SIG-M5 treated with dmso at 0.1 percent for 504 hours (cell line): Measurements from ENCODE around the gene MAML3.

ENCODE experiments used
- DNase-seq: peaks from one replicate; lab custom pipeline; 2025; ENCODE audit not compliant: unreplicated experiment; lab: John Stamatoyannopoulos, UW

The MAML3 gene

DNA sequence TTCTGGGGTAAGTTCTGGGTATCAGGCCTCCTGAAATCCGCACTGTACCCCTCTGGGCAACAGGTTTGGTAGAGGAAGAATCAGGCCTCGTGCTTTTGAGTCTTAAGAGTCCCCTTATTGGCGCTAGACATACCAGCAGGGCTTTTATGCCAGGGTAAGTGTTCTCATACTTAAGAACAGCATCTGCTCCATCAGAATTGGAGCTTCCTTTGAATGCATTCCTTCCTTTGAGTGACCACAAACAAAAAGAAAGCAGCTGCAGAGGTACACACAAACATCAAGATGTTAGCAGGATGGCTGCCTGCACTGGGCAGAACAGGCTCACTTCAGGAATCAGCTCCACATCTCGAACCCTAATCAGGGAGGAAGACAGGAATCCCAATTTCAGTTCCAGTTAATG, 331.6 kb downstream of the MAML3 start:
- no peak for DNase-seq

DNA sequence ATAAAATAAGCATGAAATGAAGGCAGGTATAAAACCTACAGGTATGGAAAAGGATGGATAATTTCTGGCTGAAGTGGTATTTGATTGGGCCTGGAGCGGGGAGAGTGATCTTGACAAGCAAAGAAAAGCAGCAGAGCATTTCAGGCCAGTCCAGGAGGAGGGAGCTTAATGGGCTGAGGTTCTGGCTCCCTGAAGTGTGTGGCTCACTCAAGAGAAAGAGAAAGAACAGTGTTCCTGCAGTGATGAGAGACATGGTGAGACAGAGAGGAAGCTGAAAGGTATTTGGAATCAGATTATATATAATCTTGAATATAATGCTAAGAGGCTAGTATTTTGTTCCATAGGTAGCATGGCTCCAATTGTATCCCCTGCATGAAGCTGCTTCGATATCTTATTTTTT, 334.9 kb downstream of the MAML3 start:
- no peak for DNase-seq

DNA sequence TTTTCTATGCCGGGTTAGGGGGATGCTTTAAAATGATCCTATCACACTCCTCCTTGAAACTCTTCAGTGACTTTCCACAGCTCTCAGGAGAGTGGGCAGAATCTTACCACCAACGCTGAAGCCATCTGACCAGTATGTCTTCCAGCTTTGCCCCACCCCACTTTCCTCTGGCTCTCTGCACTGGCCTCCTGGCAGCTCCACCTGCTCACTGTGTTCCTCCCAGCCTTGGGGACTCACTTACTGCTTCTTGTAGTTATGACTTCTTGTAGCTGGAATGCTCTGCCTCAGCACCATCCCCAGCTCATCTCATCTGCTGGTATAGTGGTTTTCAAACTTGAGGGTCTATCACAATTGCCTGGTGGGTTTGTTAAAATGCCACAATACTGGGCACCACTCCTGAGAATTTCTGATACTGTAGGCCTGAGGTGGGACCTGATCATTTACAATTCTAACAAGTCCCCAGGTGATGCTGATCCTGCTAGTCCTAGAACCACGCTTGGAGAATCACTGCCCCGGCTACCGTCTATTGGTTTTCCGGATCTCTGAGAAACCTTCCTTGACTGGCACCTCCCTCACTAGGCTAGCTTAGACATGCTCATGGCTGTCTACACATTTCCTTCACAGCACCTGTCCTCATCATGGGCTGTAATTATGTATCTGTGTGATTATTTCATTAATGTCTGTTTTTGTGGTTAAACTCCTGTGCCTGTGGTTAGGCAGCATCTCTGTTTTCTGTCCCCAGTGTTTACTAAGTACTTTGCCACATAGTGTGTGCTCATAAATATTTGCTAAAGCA, 336.1 kb downstream of the MAML3 start:
- no peak for DNase-seq

DNA sequence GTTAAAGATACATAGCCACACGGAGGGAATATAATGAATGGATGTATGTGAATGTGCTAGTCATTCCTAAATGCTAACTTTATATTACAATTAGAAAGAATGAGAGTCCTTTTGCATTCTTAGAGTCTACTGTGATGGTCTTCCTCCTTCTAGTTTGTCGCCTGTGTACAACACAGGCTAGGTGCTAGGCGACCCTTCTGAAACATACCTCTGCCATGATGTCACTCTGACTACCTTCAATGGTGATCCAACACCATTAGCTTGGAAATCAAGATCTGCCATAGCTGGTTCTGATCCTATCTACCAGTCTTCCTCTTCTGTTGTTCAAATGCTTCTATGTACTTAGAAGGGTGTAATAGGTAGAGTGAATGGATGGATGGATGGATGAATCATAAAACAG, 337.1 kb downstream of the MAML3 start:
- no peak for DNase-seq

DNA sequence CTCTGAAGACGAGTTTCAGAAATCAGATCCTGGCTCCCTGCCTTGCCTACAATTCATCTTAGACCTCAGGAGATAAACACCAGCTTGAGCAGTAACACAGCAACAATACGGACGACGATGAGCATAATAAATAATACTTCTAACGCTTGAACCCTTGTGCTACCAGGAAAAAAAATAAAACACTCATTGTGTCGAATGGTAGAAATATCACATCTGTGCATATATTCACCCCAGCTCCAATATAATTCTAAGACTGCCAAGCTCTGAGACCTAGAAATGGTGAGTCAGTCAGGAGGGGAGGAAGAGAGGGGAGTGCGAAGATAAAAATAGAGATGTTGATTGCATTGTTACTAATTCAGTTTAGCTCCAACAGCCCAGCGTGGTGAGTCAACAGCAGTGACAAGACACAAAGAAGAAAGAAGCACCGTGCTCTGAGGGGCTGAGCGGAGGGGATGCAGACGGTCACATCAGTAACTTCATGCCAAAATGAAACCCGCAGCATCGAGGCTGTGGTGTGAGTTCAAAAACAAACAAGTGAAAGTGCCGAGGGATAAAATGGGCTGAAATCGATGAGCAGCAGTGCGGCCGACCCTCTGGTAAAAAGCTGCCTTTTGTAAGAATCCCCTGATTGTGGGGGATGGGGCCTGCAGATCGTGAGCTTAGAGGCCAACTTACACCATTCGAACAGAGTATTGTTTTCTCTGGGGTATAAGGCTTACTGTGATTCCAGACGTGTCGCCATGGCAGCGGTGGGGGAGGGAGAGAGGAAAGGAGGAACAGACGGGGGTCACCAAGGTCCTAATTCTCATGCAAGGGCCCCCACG, 338.0 kb downstream of the MAML3 start:
- DNase-seq: peak; percentile 91

DNA sequence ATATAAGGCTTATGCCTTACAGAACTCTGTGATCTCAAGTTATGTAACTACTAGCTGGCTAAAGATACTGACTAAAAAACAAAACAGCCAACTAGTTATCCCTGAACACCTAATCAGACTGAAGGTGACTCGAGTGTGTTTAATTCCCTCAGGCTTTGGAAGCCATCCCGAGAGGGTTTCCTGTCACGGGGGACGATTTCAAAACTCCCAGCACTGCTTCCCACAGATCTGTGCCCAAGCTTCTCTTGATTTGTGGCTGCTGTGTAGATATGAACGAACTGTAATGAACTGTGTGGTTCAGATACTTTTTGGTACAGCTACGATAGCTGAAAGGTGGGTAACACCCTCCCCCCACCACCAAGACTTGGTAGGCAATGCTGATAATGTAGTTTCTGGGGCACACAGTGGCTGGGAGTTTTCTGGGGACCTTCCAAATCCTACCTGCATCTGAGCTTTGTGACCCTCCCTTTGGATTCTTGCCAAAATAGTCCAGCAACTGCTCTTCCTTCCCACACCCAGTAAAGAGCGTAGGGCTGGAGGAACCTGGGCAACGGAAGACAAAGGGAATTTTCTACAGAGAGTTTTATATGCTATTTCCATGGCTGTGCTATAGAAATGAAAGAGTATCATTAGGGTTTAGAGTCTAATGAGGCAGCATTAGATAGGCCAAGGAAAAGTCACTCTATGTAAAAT, 339.5 kb downstream of the MAML3 start:
- DNase-seq: no peak

DNA sequence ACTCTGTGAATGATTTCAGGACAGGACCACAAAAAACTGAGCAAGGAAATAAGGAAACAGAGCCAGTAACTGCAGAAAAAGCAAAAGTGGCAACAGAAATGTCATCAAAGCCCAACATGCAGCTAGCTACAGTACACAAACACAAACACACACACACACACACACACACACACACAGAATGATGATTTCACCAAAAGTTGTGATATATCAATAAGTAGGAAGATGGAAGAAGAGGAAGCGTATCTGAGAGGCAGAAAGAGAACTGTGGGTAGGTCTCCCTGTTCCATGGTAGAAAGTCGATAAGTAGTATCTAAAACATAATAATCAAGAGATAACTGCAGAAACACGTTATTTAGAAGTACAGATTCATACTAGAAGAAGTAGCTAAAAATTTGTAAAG, 340.1 kb downstream of the MAML3 start:
- DNase-seq: no peak

DNA sequence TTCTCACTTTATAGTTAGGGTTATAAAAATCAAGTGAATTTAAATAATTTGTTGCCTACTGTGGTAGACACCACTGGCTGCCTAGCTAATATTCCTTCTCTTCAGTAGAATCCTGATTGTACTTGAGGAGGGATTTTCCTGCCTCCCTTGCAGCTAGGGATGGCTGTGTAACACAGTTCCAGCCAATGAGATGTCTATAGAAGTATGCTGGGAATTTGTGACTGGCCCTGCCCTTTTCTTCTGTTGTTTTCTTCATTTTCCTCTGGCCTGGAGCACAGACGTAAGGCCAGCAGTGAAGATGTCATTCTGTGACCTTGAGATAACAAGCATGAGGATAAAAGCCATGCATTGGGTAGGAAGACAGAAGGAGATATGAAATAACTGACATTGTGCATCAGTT, 343.3 kb downstream of the MAML3 start:
- DNase-seq: no peak

DNA sequence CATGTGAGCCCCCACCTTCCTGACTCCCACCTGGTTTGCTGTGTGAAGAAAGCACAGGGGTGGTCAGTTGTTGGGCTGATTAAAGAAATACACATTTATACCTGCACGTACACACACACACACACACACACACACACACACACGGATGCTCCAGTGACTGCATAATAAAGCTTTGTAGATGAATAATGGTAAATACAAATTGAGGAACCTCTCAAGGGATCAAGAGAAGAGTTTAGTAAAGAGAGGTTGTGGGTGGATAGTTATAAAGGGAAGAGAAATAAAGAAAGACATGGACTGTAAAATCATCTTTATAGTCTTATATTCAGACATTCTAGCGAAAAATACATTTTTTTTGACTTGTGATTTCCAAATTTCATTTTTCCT, 344.2 kb downstream of the MAML3 start:
- DNase-seq: no peak

DNA sequence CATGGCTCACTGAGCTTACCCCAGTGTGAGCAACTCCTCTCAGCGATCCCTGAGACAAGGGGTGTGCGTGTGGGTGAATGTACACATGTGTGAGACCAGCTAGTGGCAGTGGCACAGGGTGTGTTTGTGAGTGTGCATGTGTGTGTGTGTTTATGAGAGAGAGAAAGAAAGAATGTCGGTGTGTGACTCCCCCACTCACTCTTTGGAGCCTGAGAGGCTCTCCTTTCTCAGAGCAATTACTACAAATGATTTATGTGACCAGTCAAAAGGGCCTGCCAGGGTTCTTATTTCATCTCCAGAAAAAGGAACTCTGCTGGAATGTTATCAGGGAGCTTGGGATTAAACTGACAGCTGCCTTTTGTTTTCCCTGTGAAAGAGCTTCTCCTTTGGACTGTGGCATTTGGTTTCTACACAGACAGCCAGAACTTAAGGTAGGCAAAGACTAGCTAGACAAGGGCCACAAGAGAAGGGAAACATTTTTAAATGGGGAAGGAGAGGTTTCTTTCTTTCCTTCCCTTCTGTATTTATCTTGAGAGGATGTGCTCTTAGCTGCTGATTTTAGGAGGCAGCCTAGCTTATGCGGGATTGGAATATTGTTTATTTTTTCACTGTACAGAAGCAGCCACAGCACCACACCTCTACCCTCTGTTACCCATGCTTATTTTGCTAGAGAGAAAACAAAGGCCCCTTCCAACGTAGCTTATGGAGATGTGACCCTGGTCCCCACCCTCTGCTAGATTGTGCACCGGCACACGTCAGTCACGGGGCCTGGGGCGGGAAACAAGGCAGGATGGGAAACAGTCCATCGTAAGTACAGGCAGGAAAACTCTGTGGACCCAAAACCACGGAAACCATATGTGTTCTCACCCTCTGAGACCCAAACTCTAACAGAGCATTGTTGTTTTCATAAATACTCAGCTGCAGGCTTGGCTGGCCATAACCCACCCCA, 344.9 kb downstream of the MAML3 start:
- no peak for DNase-seq

DNA sequence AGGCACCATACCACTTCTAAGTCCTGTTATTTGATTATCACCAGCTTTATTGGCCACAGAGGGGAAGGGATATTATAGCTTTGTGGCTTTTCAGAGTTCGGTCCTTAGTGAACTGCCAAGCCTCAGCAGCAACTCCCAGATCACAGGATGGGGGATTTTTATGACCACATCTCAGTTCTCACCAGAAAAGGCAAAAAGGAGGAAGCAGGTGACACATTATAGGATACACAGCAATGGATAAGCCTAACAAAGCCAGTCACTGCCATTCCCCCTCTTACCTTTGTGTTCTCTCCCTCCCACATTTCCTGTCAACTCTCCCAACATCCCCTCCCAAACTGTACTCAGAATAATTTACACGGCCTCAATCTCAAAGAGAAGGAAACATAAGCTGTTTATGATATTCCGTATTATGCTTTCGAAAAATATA, 345.6 kb downstream of the MAML3 start:
- DNase-seq: no peak

DNA sequence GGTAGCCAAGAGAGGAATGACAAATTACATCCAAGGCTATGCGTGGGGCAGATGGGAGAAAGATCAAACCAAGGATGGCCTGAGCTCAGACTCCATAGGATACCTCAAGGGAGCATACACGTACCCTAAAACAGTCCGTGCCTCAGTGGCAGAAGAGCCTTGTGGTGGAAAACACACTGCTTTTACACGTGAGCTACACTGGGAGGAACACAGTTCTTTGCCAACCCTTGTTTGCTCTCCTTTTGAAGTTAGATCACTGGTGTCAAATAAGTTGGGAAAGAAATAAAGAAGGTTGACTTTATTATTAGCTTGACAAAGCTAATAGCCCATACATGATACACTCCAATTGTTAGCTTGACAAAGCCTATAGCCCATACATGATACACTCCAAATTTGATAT, 346.5 kb downstream of the MAML3 start:
- DNase-seq: no peak

DNA sequence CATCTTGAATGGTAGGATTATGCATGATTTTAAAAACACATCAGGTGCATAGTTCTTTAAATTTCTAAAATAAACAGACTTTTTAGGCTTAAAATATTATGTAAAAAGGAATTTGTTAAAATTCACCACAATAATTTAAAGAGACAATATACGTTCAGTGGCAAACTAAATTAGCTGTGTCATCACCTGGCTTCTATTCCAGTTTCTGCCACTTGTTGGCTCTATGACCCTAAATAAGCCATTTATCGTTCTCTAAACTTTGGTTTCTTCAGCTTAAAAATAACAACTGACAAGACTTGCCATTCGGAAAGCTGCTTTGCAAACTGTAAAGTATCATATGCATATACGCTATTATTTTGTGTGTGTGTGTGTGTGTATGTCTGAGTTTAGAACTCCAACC, 347.1 kb downstream of the MAML3 start:
- no peak for DNase-seq

DNA sequence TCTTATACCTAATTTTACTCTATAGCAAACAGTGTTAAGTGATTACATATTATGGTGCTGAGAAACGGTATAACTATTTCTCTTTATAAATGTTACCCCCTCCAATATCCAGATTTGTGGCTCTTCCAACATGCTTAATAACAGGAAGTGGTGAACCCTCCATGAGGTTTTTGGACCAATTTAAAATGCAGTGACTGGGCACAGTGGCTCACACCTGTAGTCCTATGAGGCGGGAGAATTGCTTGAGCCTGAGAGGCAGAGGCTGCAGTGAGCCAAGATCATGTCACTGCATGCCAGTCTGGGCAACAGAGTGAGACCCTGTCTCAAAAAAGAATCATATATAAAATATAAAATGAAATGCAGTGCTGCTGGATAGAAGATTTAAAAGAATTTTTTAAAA, 351.1 kb downstream of the MAML3 start:
- DNase-seq: no peak

DNA sequence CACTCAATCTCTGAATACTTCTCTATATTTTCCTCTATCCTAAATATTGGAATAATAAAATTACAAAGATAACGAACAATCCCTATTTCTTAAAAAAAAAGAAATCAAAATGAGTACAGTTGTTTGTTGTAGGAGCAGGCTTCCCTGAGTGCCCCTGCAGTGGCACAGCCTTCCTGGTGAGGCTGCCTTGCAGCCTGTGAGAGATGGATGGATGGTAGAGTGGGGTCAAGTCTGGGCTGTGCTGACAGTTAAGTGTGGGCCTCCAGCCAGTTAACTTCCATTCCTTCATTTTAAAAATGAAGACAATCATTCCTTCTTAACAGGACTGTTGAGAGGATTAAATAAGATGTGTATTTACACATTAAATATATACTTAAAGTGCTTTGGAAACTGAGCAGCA, 351.5 kb downstream of the MAML3 start:
- no peak for DNase-seq

DNA sequence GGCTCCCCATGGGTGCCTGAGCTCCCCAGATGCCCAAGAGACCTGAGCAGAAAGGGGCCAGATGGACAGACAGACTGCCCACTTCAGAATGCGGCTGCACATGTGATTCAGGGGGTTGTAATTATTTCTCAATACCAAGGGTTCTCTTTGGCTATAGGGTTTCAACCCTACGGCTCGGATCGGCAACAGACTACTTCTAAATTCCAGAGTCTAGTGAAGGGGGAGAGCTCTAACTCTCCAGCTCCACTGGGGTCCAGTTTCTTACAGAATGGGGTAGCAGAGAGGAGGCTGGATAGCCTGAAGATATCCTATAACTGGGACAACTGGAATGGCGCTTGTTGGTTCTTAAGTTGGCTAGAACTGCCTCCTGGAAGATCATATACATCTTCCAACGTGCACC, 352.1 kb downstream of the MAML3 start:
- no peak for DNase-seq

DNA sequence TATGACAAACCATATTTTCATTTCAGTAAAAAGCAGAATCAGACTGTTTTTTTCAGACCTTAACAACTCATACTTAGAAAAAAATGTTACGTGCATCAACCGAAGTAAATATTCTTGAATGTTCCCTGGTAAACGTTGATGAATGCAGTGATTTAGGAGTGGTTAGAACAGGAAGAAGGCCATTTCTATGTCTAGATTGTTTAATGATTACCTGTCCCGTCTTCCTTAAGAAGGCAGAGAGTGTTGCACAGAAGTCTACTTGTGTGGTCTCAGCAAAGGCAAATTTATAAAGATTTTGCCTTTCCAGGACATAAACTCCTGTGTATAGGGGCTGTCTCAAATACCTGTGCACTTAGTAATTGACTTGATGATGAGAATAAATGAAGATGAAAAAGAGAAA, 353.9 kb downstream of the MAML3 start:
- DNase-seq: no peak

DNA sequence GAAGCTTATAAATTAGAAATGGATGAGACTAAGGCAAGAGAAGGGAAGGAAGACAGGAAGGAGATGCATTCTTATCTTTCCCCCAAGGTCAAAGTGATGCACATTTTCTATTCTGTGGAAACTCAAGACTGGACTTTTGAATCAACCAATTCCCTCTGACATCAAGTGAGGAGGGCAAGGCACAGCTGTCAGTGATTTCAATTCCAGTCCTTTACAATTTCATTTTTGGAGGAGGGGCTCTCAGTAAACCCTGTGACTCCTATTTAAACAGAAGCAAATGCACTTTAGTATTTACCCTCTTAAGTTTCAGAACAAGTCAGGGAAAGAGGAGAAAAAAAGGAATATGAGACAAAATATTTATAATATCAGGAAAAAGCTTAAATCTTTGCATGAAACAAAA, 354.4 kb downstream of the MAML3 start:
- DNase-seq: no peak

DNA sequence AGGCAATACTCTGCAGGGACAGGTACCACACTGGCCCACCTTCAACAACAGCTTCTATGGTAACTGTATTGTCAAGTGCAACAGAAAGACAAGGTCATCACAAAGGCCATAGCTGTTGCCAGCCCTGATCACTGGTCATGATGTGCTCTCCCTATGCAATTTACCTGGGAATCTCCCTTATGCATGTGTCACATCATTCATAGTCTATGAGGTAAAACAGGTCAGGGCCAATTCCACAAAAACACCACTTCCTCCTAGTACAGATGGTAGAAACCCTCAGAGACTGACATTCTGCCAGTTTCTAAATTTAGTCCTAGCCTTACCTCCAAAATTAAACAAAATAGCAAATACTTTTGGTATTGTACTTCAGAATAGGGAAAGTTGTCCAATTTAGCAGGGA, 355.5 kb downstream of the MAML3 start:
- no peak for DNase-seq

DNA sequence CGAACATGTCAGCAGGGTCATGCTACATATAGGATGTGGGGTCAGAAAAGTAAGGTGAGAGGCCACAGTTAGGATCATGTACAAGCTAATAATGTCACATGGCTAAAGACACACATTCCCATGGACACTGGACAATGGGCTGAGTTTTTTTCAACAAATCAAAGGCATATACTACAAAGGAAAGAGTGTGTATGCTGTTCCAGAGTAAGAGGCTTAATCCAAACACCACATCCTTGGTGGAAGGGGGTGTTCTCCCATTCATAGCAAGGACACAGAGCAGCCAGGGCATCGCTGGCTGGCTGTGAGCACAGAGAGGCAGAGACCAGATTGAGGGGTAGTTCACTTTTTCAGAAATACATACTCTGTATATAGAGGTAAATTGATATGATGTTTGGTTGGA, 356.7 kb downstream of the MAML3 start:
- DNase-seq: no peak
